ENCODE results near the gene CDR2L.

The CDR2L gene

GRCh38 chr17:75032720-75033280 is 45.4 kb downstream of the CDR2L start:
- peak; percentile 48 to 77 for DNase-seq
- H3K27ac ChIP-seq: peak overlapping the region; percentile 95 to 97
- TF ChIP-seq, protein P1, sequence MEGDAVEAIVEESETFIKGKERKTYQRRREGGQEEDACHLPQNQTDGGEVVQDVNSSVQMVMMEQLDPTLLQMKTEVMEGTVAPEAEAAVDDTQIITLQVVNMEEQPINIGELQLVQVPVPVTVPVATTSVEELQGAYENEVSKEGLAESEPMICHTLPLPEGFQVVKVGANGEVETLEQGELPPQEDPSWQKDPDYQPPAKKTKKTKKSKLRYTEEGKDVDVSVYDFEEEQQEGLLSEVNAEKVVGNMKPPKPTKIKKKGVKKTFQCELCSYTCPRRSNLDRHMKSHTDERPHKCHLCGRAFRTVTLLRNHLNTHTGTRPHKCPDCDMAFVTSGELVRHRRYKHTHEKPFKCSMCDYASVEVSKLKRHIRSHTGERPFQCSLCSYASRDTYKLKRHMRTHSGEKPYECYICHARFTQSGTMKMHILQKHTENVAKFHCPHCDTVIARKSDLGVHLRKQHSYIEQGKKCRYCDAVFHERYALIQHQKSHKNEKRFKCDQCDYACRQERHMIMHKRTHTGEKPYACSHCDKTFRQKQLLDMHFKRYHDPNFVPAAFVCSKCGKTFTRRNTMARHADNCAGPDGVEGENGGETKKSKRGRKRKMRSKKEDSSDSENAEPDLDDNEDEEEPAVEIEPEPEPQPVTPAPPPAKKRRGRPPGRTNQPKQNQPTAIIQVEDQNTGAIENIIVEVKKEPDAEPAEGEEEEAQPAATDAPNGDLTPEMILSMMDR (IDR thresholded peaks at IDR 0.05): no peak

GRCh38 chr17:75033346-75034235 is 46.2 kb downstream of the CDR2L start:
- intact Hi-C loops (cut with DNase I; ENCODE audit: low total_unique reads): loop anchor here (5.0 kb wide), 1 partner anchor 46 kb away; the partner anchor contains the start of gene CDR2L
- TF ChIP-seq, protein P1 (IDR thresholded peaks at IDR 0.05): no peak
- DNase-seq: peak; percentile 96 to 97
- peak overlapping the region; percentile 71 to 96 for H3K4me3 ChIP-seq
- H3K27ac ChIP-seq: peak overlapping the region; percentile 95 to 97
- no peaks in the 10 kb centered on the region for H3K27me3 ChIP-seq
- H3K9me3 ChIP-seq: no peaks in the 10 kb centered on the region
- peaks cover 3 to 6% (median 5%) of the 10 kb centered on the region in 3 donors for H3K36me3 ChIP-seq
- H3K4me1 ChIP-seq: peaks cover 0 to 30% (median 22%) of the 10 kb centered on the region in 4 donors

More at GRCh38 chr17:75032720-75033280, 45.4 kb downstream of the CDR2L start:
- intact Hi-C loops (cut with DNase I; ENCODE audit: low total_unique reads): loop anchor here (5.0 kb wide), 1 partner anchor 45 kb away; the partner anchor contains the start of gene CDR2L
- H3K36me3 ChIP-seq: no peaks in the 10 kb centered on the region
- peak overlapping the region; percentile 71 to 96 for H3K4me3 ChIP-seq
- no peaks in the 10 kb centered on the region for H3K9me3 ChIP-seq
- no peaks in the 10 kb centered on the region for H3K27me3 ChIP-seq
- H3K4me1 ChIP-seq: peaks cover 0 to 30% (median 22%) of the 10 kb centered on the region in 4 donors

DNA sequence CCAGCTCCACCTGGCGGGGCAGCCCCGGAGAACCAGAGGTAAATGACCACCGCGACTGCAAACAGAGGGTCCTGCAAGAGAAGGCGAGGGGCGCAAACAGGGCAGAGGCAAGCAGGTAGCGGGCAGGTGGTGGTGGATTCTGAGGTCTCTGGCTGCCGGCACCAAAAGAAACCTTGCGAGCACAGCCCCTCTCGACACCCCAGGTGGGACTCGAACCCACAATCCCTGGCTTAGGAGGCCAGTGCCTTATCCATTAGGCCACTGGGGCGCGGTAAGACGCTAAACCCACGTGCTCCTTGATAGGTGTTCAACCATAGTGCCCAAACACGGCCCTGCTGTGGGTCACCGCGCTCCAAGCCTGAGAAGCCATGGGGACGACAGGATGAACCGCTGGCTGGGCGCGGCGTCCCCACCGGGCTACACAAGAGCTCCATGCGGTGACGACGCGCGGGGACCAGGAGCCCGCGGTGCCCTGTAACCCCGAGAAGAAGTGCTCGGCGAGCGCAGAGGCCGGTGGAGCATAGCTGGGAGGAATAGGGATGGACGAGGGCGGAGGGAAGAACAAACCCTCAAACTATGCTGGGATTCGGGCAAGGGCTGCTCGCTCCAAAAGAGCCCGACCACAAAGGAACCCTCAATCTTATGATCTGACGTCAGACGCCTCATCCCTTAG is 46.9 kb downstream of the CDR2L start:
- H3K4me3 ChIP-seq: peak overlapping the region; percentile 71 to 96
- H3K27me3 ChIP-seq: no peaks in the 10 kb centered on the region
- peaks cover 0 to 30% (median 22%) of the 10 kb centered on the region in 4 donors for H3K4me1 ChIP-seq
- H3K27ac ChIP-seq: peak overlapping the region; percentile 95 to 97
- H3K9me3 ChIP-seq: no peaks in the 10 kb centered on the region
- peaks cover 11 to 14% (median 13%) of the 10 kb centered on the region in 3 donors for H3K36me3 ChIP-seq
- TF ChIP-seq, protein P1 (IDR thresholded peaks at IDR 0.05): peak in 1 of 2 experiments; percentile 6
- DNase-seq: peak; percentile 89 to 93
- intact Hi-C loops (cut with DNase I; ENCODE audit: low total_unique reads): loop anchor here (5.0 kb wide), 1 partner anchor 47 kb away; the partner anchor contains the start of gene CDR2L

- intact Hi-C loops (cut with DNase I; ENCODE audit: low total_unique reads): no loop called here
- Histone ChIP-seq H3K27ac (peak overlapping the region in 1 of 2 donors; percentile 23), H3K27me3 (no peaks in the 10 kb centered on the region), H3K36me3 (peaks cover 34 to 38% (median 35%) of the 10 kb centered on the region in 3 donors), H3K9me3 (no peaks in the 10 kb centered on the region), H3K4me3 (no peak overlapping the region), H3K4me1 (peaks cover 0 to 30% (median 22%) of the 10 kb centered on the region in 4 donors)
- peak; percentile 86 to 90 for DNase-seq
- TF ChIP-seq, protein P1 (IDR thresholded peaks at IDR 0.05): no peak
Observed at GRCh38 chr17:75036643-75037268, 49.3 kb downstream of the CDR2L start.

GRCh38 chr17:75039238-75039637 is 51.8 kb downstream of the CDR2L start:
- no peak overlapping the region for H3K4me3 ChIP-seq
- no peaks in the 10 kb centered on the region for H3K27me3 ChIP-seq
- H3K36me3 ChIP-seq: peaks cover 38 to 48% (median 40%) of the 10 kb centered on the region in 3 donors
- no peaks in the 10 kb centered on the region for H3K9me3 ChIP-seq
- DNase-seq: peak in 1 of 2 donors; percentile 25
- H3K4me1 ChIP-seq: peaks cover 0 to 10% (median 6%) of the 10 kb centered on the region in 4 donors
- TF ChIP-seq, protein P1 (IDR thresholded peaks at IDR 0.05): no peak
- H3K27ac ChIP-seq: no peak overlapping the region
- intact Hi-C loops (cut with DNase I; ENCODE audit: low total_unique reads): no loop called here
